ENCODE measurements around the gene KIF26A.

DNA sequence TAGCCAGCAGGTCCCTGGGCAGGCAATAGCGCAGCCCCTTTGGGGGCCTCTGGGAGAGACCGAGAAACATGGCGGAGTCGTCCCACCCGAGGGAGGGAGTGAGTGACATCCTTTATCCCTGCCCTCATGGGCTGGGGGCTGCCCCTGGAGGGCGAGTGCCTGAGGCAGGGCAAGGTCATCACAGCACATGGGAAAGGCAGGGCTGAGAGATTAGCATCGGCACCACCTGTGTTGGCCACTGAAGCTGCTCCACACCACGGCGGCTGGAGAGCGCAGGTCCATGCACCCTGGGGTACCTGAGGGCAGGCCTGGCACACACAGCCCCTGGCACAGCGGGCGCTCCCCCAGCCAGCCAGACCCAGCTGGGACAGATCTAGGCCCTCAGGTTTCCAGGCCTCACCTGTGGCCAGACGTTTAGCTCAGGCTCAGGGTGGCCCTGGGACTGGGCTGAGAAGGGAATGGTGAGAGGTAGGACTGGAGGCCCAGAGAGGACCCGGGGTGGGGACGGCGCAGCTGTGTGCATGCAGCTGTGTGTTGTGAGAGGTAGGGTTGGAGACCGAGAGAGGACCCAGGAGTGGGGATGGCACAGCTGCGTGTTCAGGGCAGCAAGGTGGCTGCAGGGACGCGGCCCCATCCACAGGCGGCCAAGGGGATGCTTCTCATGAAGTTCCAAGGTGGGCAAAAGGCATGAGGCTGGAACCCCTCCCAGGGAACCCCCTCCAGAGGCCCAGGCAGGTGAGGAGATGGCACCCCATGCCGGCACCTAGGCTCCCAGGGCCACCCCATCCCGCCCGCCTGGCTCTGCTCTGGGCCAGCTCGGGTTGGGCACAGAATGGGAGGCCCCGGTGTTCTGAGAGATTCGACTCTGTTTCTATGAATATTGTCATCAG lies 74.1 kb downstream of the KIF26A start:
- TF ChIP-seq, protein P1, sequence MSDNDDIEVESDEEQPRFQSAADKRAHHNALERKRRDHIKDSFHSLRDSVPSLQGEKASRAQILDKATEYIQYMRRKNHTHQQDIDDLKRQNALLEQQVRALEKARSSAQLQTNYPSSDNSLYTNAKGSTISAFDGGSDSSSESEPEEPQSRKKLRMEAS (IDR thresholded peaks at IDR 0.05; ENCODE audit: low read depth, low read length) = no peak
- TF ChIP-seq, protein P2, sequence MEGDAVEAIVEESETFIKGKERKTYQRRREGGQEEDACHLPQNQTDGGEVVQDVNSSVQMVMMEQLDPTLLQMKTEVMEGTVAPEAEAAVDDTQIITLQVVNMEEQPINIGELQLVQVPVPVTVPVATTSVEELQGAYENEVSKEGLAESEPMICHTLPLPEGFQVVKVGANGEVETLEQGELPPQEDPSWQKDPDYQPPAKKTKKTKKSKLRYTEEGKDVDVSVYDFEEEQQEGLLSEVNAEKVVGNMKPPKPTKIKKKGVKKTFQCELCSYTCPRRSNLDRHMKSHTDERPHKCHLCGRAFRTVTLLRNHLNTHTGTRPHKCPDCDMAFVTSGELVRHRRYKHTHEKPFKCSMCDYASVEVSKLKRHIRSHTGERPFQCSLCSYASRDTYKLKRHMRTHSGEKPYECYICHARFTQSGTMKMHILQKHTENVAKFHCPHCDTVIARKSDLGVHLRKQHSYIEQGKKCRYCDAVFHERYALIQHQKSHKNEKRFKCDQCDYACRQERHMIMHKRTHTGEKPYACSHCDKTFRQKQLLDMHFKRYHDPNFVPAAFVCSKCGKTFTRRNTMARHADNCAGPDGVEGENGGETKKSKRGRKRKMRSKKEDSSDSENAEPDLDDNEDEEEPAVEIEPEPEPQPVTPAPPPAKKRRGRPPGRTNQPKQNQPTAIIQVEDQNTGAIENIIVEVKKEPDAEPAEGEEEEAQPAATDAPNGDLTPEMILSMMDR (IDR thresholded peaks at IDR 0.05; ENCODE audit: low read depth, low read length) = no peak
- TF ChIP-seq POLR2A (IDR thresholded peaks at IDR 0.05; ENCODE audit: extremely low read depth, insufficient read length) (no peak), MYC (IDR thresholded peaks at IDR 0.05; ENCODE audit: low read depth, low read length) (no peak)
